Neutrophil (primary cell): ENCODE results near the gene FBXW7.

Experiments
- H3K27ac ChIP-seq: fragments of 200-600 bp; sonication (generic); 2 replicates; pipeline ENCODE4 v1.5.1; 2016; ENCODE audit warnings: mild to moderate bottlenecking, moderate library complexity
- H3K27me3 ChIP-seq: fragments of 200-600 bp; sonication (generic); 2 replicates; pipeline ENCODE4 v1.6.0; 2016; ENCODE audit warnings: mild to moderate bottlenecking
- H3K36me3 ChIP-seq: fragments of 200-600 bp; sonication (generic); 2 replicates; pipeline ENCODE4 v1.5.1; 2017
- H3K4me1 ChIP-seq, 2 experiments: fragments of 200-600 bp in 1 of 2; sonication (generic) in 1 of 2; 1 replicate in 1 of 2; 2 replicates in 1 of 2; pipeline versions ENCODE4 v1.5.1 to v1.6.1; 2013 to 2016; ENCODE audit warnings: low read depth in 1 of 2, low read length in 1 of 2, mild to moderate bottlenecking in 1 of 2, moderate library complexity in 1 of 2; ENCODE audit not compliant: control insufficient read depth in 1 of 2, insufficient read depth in 1 of 2
- H3K4me3 ChIP-seq, 2 experiments: fragments of 200-600 bp in 1 of 2; sonication (generic) in 1 of 2; 1 replicate in 1 of 2; 2 replicates in 1 of 2; pipeline ENCODE4 v1.5.1; 2013 to 2016; ENCODE audit warnings: low read depth in 1 of 2, low read length in 1 of 2, mild to moderate bottlenecking in 1 of 2, moderate library complexity in 1 of 2
- H3K9me3 ChIP-seq: fragments of 200-600 bp; sonication (generic); 2 replicates; pipeline ENCODE4 v1.5.1; 2016
- CTCF ChIP-seq: fragments of 200-600 bp; sonication (generic); IDR thresholded peaks from 2 replicates; pipeline ENCODE4 v1.5.1; 2016; ENCODE audit warnings: antibody characterized with exemption

FBXW7 gene

GRCh38 chr4:152443859-152444258, 92.0 kb downstream of the FBXW7 start:
- H3K4me3 ChIP-seq = no peak overlapping the region

GRCh38 chr4:152437561-152437960, 98.3 kb downstream of the FBXW7 start:
- peaks cover 0 to 11% of the 10 kb centered on the region in 2 experiments for H3K4me1 ChIP-seq
- H3K9me3 ChIP-seq = no peaks in the 10 kb centered on the region
- no peak for TF ChIP-seq CTCF
- H3K27ac ChIP-seq = no peak overlapping the region
- no peaks in the 10 kb centered on the region for H3K36me3 ChIP-seq
- H3K4me3 ChIP-seq = no peak overlapping the region
- no peaks in the 10 kb centered on the region for H3K27me3 ChIP-seq

More at GRCh38 chr4:152443859-152444258, 92.0 kb downstream of the FBXW7 start:
- no peaks in the 10 kb centered on the region for H3K36me3 ChIP-seq
- no peaks in the 10 kb centered on the region for H3K4me1 ChIP-seq
- H3K27ac ChIP-seq = no peak overlapping the region
- no peak for TF ChIP-seq CTCF
- H3K27me3 ChIP-seq = no peaks in the 10 kb centered on the region
- H3K9me3 ChIP-seq = no peaks in the 10 kb centered on the region

- Histone ChIP-seq H3K27me3 (no peaks in the 10 kb centered on the region), H3K4me1 (peaks cover 4 to 15% of the 10 kb centered on the region in 2 experiments), H3K4me3 (no peak overlapping the region), H3K36me3 (no peaks in the 10 kb centered on the region), H3K27ac (no peak overlapping the region), H3K9me3 (no peaks in the 10 kb centered on the region)
- no peak for TF ChIP-seq CTCF
These were observed 99.5 kb downstream of the FBXW7 start for GRCh38 chr4:152436384-152436783.

DNA sequence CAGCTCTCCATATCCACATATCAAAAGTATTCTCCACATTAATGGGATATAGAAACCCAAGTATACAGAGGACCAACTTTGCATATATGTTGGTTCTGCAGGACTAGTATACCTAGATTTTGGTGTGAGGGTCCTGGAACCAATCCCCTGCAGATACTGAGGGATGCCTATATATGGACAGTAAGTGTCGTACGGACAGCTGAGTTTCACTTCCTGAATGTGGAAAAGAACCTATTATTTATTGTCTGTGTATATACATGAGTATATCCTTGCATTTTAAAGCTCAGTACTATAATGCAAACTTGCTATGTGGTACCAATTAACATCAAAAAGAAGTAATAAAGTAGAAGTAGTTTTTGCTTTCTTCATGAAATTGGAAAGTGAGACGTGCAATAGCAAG, 101.9 kb downstream of the FBXW7 start:
- H3K9me3 ChIP-seq = no peaks in the 10 kb centered on the region
- no peak overlapping the region for H3K4me3 ChIP-seq
- H3K27ac ChIP-seq = no peak overlapping the region
- no peaks in the 10 kb centered on the region for H3K27me3 ChIP-seq
- peaks cover 7 to 21% of the 10 kb centered on the region in 2 experiments for H3K4me1 ChIP-seq
- no peak for TF ChIP-seq CTCF
- H3K36me3 ChIP-seq = no peaks in the 10 kb centered on the region

DNA sequence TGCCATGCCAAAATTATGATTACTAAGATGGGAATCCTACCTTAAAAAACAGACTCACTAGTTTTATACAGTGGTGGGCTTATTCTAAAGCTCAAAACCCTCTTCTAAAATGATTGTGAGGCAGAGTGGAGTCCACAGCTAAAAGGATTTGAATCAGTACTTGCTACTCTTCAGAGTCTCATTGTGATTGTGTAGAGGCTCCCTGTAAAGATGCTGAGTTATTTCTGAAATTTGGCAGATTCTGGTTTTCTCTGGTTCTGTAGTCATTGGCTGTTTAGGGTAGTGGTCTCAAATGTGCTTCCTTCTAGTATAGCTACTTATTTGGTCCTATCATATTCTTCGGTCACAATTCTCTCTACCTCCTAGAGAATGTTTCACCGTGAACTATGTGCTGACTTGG, 104.1 kb downstream of the FBXW7 start:
- no peak for TF ChIP-seq CTCF
- H3K27me3 ChIP-seq = no peaks in the 10 kb centered on the region
- H3K4me3 ChIP-seq = no peak overlapping the region
- no peak overlapping the region for H3K27ac ChIP-seq
- H3K9me3 ChIP-seq = no peaks in the 10 kb centered on the region
- no peaks in the 10 kb centered on the region for H3K36me3 ChIP-seq
- H3K4me1 ChIP-seq = peaks cover 7 to 21% of the 10 kb centered on the region in 2 experiments

- no peak overlapping the region for H3K4me3 ChIP-seq
- no peak overlapping the region for H3K27ac ChIP-seq
- no peaks in the 10 kb centered on the region for H3K27me3 ChIP-seq
- no peaks in the 10 kb centered on the region for H3K36me3 ChIP-seq
- H3K4me1 ChIP-seq = peaks cover 7 to 21% of the 10 kb centered on the region in 2 experiments
- no peak for TF ChIP-seq CTCF
- no peaks in the 10 kb centered on the region for H3K9me3 ChIP-seq
These were observed 104.6 kb downstream of the FBXW7 start for GRCh38 chr4:152431291-152431690.
